ENCODE results near the gene KLHL5. TPM values are rescaled to one million over a fixed set of nuclear protein-coding genes. Genes with fewer than 3 reads are reported as not detected.
"Not testable (repeated sequence)": the region's sequence is repeated elsewhere in the genome, so short reads cannot be mapped to it uniquely, and the experiment has no call there.

The KLHL5 gene
- polyA plus RNA-seq, 3 donors: 16.7 to 32.2 (median 23.3) TPM

DNA sequence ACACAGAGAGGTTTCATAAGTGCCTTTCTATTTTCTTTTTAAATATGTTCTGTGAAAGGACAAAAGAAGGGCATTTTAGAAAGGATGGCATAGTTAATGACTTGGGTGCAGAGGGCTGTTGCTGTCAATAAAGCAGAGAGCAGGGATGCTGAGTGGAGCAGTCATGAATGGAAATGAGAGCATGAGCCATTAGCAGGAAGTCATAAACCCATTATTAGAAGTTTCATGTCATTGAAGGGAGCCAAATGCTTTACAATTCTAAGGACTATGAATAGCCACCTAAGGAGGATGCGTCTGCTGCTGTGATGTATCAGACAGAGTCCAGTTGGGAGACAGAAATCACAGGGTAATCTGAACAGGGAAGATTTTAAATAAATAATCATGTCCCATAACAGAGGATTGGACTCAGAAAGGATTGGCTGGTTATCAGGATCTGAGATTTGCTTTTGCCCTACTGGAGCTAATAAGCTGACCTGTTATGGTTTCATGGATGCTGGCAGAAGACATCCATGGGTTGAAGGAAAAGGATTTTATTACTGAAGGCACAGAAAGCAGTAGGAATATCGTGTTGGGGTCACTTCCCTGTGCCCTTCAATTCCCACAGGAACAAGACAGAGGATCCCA lies 72.8 kb downstream of the KLHL5 start:
- intact Hi-C loops (cut with micrococcal nuclease): loop anchor here (1.0 to 5.0 kb wide), 2 partner anchors 231 to 232 kb away; no protein-coding TSS in a partner anchor
- WGBS (ENCODE audit: insufficient coverage): 80% methylated on average over 1 of the region's 2 CpGs
- Histone ChIP-seq H3K27ac (ENCODE audit: low read depth in 1 of 2, low read length in 2 of 2) (no peak overlapping the region), H2AFZ (ENCODE audit: insufficient read depth, low read depth, low read length, poor library complexity, severe bottlenecking) (no peak overlapping the region), H3K27me3 (ENCODE audit: control insufficient read depth in 2 of 2, insufficient read depth in 2 of 2, low read length in 2 of 2) (no peaks in the 10 kb centered on the region), H3K9ac (ENCODE audit: insufficient read depth, low read length, poor library complexity, severe bottlenecking) (no peak overlapping the region), H4K20me1 (ENCODE audit: insufficient read depth, low read length) (no peaks in the 10 kb centered on the region), H3K79me2 (ENCODE audit: insufficient read depth, low read length) (no peaks in the 10 kb centered on the region), H3K4me3 (replicated peaks in 1 of 3; ENCODE audit: low read depth in 2 of 3, low read length in 3 of 3) (no peak overlapping the region), H3K4me1 (ENCODE audit: control insufficient read depth in 1 of 2, insufficient read depth in 2 of 2, low read length in 2 of 2) (peaks cover 3 to 5% of the 10 kb centered on the region in 2 donors), H3K36me3 (replicated peaks in 1 of 2; ENCODE audit: control insufficient read depth in 1 of 2, insufficient read depth in 2 of 2, low read length in 2 of 2) (no peaks in the 10 kb centered on the region), H3K9me3 (replicated peaks in 1 of 2; ENCODE audit: control insufficient read depth in 1 of 2, insufficient read depth in 1 of 2, low read length in 2 of 2) (no peaks in the 10 kb centered on the region), H3K4me2 (replicated peaks; ENCODE audit: extremely low read depth, low read length, poor library complexity, severe bottlenecking) (no peak overlapping the region)
- TF ChIP-seq, protein P1, sequence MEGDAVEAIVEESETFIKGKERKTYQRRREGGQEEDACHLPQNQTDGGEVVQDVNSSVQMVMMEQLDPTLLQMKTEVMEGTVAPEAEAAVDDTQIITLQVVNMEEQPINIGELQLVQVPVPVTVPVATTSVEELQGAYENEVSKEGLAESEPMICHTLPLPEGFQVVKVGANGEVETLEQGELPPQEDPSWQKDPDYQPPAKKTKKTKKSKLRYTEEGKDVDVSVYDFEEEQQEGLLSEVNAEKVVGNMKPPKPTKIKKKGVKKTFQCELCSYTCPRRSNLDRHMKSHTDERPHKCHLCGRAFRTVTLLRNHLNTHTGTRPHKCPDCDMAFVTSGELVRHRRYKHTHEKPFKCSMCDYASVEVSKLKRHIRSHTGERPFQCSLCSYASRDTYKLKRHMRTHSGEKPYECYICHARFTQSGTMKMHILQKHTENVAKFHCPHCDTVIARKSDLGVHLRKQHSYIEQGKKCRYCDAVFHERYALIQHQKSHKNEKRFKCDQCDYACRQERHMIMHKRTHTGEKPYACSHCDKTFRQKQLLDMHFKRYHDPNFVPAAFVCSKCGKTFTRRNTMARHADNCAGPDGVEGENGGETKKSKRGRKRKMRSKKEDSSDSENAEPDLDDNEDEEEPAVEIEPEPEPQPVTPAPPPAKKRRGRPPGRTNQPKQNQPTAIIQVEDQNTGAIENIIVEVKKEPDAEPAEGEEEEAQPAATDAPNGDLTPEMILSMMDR (IDR thresholded peaks at IDR 0.05): no peak
- no peak for DNase-seq
- Mint-ChIP-seq H3K9me3 (peaks cover 0 to 2% (median 0%) of the 10 kb centered on the region in 7 donors), H3K4me3 (no peak overlapping the region), H3K27ac (no peak overlapping the region), H3K36me3 (no peaks in the 10 kb centered on the region), H3K27me3 (ENCODE audit: low read depth in 3 of 3) (peaks cover 0 to 3% (median 2%) of the 10 kb centered on the region in 3 donors), H3K4me1 (peaks cover 8% of the 10 kb centered on the region)

DNA sequence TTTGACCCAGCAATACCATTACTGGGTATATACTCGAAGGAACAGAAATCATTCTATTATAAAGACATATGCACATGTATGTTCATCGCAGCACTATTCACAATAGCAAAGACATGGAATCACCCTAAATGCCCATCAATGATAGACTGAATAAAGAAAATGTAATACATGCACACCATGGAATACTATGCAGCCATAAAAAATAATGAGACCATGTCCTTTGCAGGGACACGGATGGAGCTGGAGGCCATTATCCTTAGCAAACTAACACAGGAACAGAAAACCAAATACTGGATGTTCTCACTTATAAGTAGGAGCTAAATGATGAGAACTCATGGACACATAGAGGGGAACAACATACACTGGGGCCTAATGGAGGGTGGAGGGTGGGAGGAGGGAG lies 76.2 kb downstream of the KLHL5 start:
- not testable (repeated sequence) for H3K4me1 Mint-ChIP-seq; H3K27me3 Mint-ChIP-seq (ENCODE audit: low read depth in 3 of 3); H3K9ac ChIP-seq (ENCODE audit: insufficient read depth, low read length, poor library complexity, severe bottlenecking); H3K27ac ChIP-seq (ENCODE audit: low read depth in 1 of 2, low read length in 2 of 2); H3K36me3 ChIP-seq (replicated peaks in 1 of 2; ENCODE audit: control insufficient read depth in 1 of 2, insufficient read depth in 2 of 2, low read length in 2 of 2); H3K27ac Mint-ChIP-seq; DNase-seq; H3K4me3 ChIP-seq (replicated peaks in 1 of 3; ENCODE audit: low read depth in 2 of 3, low read length in 3 of 3); H3K9me3 ChIP-seq (replicated peaks in 1 of 2; ENCODE audit: control insufficient read depth in 1 of 2, insufficient read depth in 1 of 2, low read length in 2 of 2); H3K27me3 ChIP-seq (ENCODE audit: control insufficient read depth in 2 of 2, insufficient read depth in 2 of 2, low read length in 2 of 2); H3K9me3 Mint-ChIP-seq; H3K4me3 Mint-ChIP-seq; H3K79me2 ChIP-seq (ENCODE audit: insufficient read depth, low read length); H3K4me2 ChIP-seq (replicated peaks; ENCODE audit: extremely low read depth, low read length, poor library complexity, severe bottlenecking); H3K4me1 ChIP-seq (ENCODE audit: control insufficient read depth in 1 of 2, insufficient read depth in 2 of 2, low read length in 2 of 2); H3K36me3 Mint-ChIP-seq; H4K20me1 ChIP-seq (ENCODE audit: insufficient read depth, low read length); H2AFZ ChIP-seq (ENCODE audit: insufficient read depth, low read depth, low read length, poor library complexity, severe bottlenecking)
- intact Hi-C loops (cut with micrococcal nuclease): loop anchor here in 1 of 2 donors (5.0 kb wide), 1 partner anchor 236 kb away; no protein-coding TSS in a partner anchor
- no CpG with 5 or more reads among the region's 3 CpGs for WGBS (ENCODE audit: insufficient coverage)

All from CD14-positive monocyte (primary cell).